RPMI8226 (cell line): Measurements from ENCODE around the gene ARF6.
"Not testable (repeated sequence)": the region's sequence is repeated elsewhere in the genome, so short reads cannot be mapped to it uniquely, and the experiment has no call there.

Experiments used
- DNase-seq: peaks from one replicate; pipeline ENCODE4 v3.0.0-alpha.2; 2015

Gene ARF6

GRCh38 chr14:49892636-49893308, at the start of gene ARF6:
Gene ARF6, plus strand, starts transcription at chr14:49893082. Its CDS starts 655 bp downstream, at chr14:49893737.
- peak; percentile 97 for DNase-seq

DNA sequence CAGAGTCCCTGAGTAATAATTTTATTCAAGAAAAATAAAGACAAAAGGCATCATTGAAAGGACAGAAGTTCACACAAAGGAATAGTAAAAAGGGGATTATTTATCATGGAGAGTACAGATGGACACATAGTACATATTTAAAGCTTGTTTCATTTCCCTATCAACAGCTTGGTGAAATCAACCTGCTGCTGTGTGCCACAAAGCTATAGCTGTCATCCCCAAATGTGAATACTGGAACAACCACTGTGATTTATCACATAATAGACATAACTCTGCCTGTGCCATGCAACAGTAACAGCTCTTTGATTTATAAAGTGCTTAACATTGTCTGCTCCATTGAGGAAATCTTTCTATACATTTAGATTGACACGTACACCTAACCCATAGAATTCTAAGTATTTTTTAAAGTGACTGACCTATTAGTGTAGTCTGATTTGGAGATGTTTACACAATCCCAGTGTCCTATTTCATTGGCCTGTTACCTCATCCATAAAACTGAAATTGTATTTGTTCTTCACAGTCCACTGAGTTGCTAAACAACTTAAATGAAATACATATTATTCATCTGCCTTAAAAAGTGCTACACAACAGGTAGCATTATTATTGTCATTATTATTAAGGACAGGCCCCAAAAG, 43.6 kb upstream of the ARF6 start:
- no peak for DNase-seq

DNA sequence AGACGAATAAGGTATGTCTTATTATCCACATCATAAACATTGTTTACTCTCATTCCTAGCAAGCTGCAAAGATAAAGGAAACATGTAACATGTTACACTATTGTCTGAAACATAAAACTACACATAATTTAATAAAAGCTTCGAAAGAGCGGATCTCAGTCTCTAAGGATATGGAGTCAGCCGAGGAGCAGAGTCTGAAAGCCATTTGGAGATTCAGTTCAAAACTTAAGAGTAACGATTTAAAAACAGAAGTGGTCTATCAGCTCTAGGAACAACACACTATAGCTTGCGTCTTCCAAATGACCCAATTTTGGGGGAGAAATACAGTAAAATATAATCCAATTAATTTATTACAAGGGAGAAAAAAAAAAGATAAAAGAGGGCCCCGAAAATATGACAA, 41.1 kb upstream of the ARF6 start:
- DNase-seq: no peak

DNA sequence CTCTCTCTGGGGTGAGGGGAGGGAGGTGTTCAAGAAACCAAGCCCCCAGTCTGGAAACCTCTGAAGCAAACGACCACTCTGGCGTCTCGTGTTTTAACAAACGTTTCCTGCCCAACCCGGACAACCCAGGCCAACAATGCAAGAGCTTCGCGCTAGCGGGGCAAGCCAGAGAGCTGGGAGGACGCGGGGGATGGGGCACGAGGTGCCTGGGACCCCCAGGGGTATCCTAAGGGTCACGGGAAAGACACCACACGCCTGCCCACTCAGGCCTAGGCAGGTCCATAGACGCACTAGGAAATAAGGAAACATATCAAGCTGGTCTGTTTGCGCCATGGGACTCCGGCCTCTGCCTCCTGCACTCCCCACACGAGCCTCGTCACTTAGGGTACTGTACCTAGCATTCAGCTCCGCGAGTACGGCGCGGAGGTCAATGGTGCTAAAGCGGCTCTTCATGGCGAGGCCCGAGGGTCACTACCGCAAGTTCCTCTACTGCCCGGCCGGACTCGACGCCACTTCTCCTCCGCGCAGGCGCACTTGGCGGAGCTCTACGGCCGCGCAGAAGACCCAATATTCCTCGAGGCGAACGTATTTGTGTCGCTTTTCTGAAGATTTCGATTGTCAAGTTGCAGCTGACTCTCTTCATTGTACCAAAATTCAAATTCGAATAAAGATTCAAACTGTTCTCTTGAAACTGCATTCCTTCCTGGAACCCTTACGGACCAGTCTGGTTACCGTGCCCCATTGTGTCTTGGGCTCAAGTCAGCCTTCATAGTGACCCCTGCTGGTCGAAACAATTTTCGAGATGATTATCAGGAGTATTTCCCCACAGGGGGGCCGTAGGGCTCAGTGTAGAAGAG, 40.4 kb upstream of the ARF6 start, which contains the start of gene NEMF:
Gene NEMF, minus strand, starts transcription at position 488 of the 857 bp plus-strand sequence. Its CDS starts 35 bp downstream, at position 453.
- peak; percentile 87 for DNase-seq

DNA sequence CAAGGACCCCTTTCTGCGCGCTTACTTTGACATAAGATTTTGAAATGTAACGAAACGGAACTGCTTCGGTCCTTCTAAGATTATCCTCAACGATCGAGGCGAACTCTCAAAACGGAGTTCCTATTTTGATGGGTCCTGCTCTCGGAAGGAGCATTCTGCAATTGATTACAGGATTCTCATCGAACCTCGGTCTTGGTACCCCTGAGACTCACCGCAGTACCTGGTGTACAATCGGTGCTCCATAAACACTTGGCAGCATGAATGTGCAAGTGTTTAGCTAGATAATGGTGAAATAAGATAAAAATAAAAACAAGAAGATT, 39.8 kb upstream of the ARF6 start:
- no peak for DNase-seq

DNA sequence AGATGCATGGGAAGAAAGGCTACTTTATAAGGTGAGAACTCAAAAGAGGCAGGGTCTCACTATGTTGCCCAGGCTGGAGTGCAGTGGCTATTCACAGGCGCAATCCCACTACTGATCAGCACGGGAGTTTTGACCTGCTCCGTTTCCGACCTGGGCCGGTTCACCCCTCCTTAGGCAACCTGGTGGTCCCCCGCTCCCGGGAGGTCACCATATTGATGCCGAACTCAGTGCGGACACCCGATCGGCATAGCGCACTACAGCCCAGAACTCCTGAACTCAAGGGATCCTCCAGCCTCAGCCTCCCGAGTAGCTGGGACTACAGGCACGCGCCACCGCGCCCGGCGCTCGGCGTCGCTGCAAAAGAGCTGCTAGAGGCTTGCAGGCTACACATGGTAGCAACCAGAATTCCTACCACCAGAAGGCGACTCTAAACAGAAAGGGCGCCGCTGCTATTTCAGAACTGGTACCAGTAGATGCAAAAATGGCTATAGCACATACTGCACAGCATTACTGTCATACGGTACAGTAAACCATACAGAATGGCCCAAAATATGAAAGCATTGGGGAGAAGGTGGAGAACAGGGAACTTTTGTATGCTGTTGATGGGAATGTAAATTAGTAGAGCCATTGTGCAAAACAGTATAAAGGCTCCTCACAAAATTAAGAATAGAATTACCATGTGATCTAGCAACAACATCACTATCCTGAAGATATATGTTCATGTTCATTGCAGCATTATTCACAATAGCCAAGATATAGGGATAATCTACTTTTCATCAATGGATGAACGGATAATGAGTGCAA, 39.1 kb upstream of the ARF6 start:
- peak; percentile 87 for DNase-seq

- peak; percentile 12 for DNase-seq
These were observed 35.4 kb upstream of the ARF6 start for GRCh38 chr14:49857427-49858003.

DNA sequence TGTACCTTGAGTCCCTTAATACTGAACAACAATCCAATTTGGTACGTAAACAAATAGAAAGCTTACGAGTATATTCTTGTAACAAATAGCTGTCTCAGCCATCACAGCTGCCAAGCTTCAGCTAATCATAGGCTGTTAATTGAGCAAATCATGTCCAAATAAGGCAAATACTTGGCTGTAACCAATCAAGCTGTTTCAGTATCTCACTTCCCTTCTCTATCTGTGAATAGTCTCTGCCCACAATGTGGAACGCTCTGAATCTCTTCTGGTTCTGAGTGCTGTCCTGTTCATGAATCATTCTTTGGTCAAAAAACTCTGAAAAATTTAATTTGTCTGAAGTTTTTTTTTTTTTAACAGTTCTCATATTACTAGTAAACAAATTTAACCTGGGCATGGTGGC, 34.5 kb upstream of the ARF6 start:
- no peak for DNase-seq

GRCh38 chr14:49860988-49861698, 31.7 kb upstream of the ARF6 start:
- no peak for DNase-seq

DNA sequence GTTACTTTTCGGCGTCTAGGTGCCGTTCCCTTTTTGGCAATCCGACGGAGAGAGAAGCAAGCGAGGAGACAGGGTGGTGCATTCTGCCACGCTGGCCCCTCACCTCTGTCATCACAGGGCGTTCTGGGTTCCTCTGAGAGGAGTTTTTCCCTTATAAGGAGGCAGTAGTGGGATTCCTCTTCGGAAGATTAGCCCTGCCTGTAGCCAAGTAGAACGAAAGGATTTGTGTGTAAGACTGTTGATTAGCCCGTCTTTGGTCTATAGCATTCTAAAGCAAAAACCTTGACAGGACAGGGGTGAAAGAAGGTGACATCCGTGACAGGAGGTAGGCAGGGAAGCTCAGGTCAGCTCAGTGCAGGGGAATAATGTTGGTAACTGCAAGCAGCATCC, 31.2 kb upstream of the ARF6 start:
- DNase-seq: peak; percentile 73

DNA sequence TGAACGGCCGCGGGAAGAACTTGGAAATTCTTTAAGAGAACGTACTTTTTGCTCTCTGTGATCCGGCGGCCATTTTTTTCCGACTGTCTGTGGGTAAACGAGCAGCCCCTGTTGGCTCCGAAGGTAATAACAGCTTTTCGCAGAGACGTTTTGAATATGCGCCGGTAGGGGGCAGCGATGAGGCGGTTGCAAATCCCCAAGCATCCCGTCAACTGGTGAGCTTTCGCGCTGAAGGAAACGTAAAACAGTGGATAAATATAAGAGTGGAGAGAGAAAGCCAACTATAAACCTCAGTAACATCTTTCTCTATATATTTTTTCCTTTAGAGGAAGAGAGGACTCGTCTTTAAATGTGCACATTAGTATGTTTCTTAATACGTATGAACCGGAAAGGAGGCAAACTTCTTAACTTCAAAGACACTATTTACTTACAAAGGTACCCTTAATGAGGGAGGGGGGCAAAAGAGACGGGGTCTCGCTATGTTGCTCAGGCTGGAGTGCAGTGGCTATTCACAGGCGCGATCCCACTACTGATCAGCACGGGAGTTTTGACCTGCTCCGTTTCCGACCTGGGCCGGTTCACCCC, 30.7 kb upstream of the ARF6 start:
- peak; percentile 68 for DNase-seq

DNA sequence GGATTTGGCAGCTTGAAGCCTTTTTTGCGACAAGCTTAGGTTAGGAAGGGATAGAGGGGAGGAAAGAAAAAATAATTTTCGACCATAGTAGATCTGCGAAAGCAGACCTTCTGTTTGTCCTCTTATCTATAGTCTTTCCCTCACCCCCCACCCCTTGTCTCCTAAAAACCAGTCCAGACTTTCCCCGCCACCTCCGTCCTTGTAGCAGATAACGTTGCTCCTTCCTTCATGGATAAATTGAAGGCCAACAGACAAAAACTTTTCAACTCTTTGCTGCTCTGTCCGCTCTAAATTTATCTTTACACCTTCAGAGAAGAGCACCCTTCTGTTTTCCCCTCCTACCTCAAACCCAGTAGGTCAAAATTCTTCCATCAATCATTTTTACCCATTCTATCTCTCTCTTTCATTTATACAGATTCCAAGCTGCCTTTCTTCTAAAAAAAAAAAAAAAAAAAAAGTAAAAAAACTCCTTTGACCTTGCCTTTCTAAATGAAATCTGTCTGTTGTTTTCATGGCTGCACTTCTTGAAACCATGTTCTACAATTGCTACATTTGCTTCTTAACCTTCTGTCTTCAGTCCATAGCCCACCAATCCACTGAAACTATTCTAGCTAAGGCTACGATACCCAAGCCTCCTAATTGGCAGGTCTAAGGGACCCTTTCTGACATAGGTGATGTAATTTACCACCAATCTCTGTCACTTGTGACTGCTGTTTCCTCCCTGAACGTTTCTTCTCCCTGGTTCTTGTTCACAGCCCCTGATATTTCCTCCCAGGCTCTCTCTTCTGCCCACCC, 29.2 kb upstream of the ARF6 start:
- DNase-seq: no peak

GRCh38 chr14:49865431-49865859, 27.4 kb upstream of the ARF6 start:
- peak; percentile 75 for DNase-seq

DNA sequence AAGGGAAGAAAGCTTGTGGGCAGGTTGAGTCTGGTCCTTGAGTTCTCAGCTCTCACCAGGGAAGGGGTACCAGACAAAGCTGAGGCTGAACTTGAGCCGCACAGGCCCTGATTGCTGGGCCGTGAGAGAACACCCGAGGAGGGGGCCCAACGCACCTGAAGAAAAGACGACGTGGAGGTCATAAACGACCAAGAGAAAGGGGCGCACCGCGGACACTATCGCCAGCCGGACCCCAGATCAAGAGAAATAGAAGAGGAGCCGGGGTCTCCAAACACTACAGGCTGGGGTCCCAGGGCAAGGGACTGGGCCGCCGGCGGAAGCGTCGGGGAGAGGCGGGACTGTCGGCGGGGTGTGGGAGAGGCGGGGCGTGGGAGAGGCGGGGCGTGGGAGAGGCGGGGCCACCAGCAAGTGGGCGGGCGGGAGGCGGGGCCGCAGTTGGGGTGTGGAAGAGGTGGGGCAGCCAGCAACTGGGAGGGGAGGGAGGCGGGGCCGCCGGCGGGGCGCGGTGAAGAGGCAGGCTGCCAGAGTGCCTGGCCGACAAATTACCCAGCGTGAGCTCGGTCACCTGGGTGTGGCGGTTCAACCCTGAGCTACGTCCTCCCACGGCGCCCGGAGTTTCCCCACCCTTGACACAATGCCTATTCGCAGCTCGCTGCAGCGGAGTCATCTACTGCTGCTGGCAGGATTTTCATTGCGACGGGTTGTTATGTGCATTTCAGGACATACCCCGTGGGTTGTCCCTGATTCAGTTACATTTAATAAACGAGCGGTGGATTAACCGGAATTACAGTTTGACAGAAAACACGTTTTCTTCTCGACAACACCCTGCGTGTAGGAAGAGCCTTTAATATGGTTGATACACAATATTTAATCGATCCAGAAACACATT, 24.8 kb upstream of the ARF6 start:
- DNase-seq: peak; percentile 93

DNA sequence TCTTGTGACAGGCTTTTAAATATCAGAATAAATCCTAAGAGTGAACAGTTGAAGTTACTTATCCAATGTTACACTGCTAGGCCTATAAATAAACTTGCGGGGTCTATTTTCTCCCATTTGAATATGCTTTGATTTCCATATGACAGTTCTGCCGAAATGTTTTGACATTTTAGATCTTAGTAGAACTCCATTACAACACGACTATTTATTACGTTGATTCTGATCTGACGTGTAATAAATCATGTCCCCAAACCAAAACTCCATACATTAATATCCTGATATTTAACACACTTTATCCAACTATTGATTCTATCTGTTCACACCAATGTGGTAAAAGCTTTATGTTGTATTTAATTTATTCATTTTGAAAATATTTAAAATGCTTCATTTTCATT, 24.2 kb upstream of the ARF6 start:
- no peak for DNase-seq

- DNase-seq: no peak
These were observed 22.0 kb upstream of the ARF6 start for GRCh38 chr14:49870908-49871307.

DNA sequence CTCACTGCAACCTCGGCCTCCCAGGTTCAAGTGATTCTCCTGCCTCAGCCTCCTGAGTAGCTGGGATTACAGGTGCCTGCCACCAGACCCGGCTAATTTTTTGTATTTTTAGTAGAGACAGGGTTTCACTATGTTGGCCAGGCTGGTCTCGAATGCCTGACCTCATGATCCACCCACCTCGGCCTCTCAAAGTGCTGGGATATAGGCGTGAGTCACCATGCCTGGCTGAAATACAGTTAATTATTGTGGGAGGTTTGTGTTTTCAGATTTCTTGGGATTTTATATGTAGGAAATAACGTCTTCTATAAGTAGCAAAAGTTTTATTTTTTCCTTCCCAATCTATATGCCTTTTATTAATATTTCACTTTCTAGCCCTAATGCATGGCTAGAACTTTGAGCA, 19.3 kb upstream of the ARF6 start:
- not testable (repeated sequence) for DNase-seq

- no peak for DNase-seq
These were observed 17.2 kb upstream of the ARF6 start for GRCh38 chr14:49875640-49876198.

- DNase-seq: no peak
These were observed 16.2 kb upstream of the ARF6 start for GRCh38 chr14:49876563-49877127.
